ENCODE measurements around the gene FHOD3. TPM values are rescaled to one million over a fixed set of nuclear protein-coding genes. Genes with fewer than 3 reads are reported as not detected.
A peak's percentile ranks its signal among the peaks of the same experiment; 100 is the strongest.

The FHOD3 gene
- total and polyA plus RNA-seq, 2 experiments from 2014 or later = 2.7 to 8.7 TPM

- no peak overlapping the region for H3K4me2 ChIP-seq
- Mint-ChIP-seq H3K4me3 (no peak overlapping the region), H3K4me1 (no peaks in the 10 kb centered on the region), H3K27me3 (ENCODE audit: insufficient read depth, low read depth, poor library complexity) (no peaks in the 10 kb centered on the region), H3K36me3 (ENCODE audit: low read depth) (peaks cover 10% of the 10 kb centered on the region), H3K27ac (no peak overlapping the region), H3K9me3 (peaks cover 8% of the 10 kb centered on the region)
- no peak overlapping the region for H3K4me3 ChIP-seq
- DNase-seq (ENCODE audit: low spot score) (no peak), ATAC-seq (no peak)
- no peaks in the 10 kb centered on the region for H3K4me1 ChIP-seq (ENCODE audit: insufficient read depth)
- H3K79me2 ChIP-seq (replicated peaks; ENCODE audit: insufficient read depth) = no peaks in the 10 kb centered on the region
- no peak overlapping the region for H3K27ac ChIP-seq (ENCODE audit: low read depth)
- no peaks in the 10 kb centered on the region for H3F3A ChIP-seq (replicated peaks; ENCODE audit: low read depth)
- TF ChIP-seq STAT1 (IDR thresholded peaks at IDR 0.05; ENCODE audit: unreplicated experiment) (no peak), CTCF (conservative IDR thresholded peaks at IDR 0.05; ENCODE audit: low read depth in 2 of 2) (no peak), ETS1 (IDR thresholded peaks at IDR 0.05) (no peak), POLR2AphosphoS5 (IDR thresholded peaks at IDR 0.05; ENCODE audit: low read depth) (no peak), EZH2phosphoT487 (IDR thresholded peaks at IDR 0.05; ENCODE audit: unreplicated experiment) (no peak), ZNF114 (CRISPR knock-in tag; IDR thresholded peaks at IDR 0.05) (no peak), EZH2 (IDR thresholded peaks at IDR 0.05; ENCODE audit: low read depth, unreplicated experiment) (no peak)
- no peak overlapping the region for H2AFZ ChIP-seq
- H3K9me2 ChIP-seq (ENCODE audit: insufficient read depth) = no peaks in the 10 kb centered on the region; the same call in 1 of the 2 replicates
- no peaks in the 10 kb centered on the region for H3K27me3 ChIP-seq (ENCODE audit: insufficient read depth)
- no peaks in the 10 kb centered on the region; the same call in 1 of the 2 replicates for H4K20me1 ChIP-seq (replicated peaks; ENCODE audit: insufficient read depth)
- H3K36me3 ChIP-seq (ENCODE audit: insufficient read depth) = peaks cover 5% of the 10 kb centered on the region; the same call in 1 of the 2 replicates
Observed at GRCh38 chr18:36685580-36685979, 388.1 kb downstream of the FHOD3 start.

GRCh38 chr18:36688020-36688965 lies 390.8 kb downstream of the FHOD3 start:
- Mint-ChIP-seq H3K36me3 (ENCODE audit: low read depth) (peaks cover 9% of the 10 kb centered on the region), H3K9me3 (peaks cover 8% of the 10 kb centered on the region), H3K4me3 (no peak overlapping the region), H3K27ac (no peak overlapping the region), H3K4me1 (0 out of 3 replicates have a peak, but pooled peaks cover 2% of the 10 kb centered on the region), H3K27me3 (ENCODE audit: insufficient read depth, low read depth, poor library complexity) (peaks cover 1% of the 10 kb centered on the region)
- Histone ChIP-seq H3K4me2 (no peak overlapping the region), H3K4me3 (no peak overlapping the region), H3K27ac (ENCODE audit: low read depth) (no peak overlapping the region), H3K27me3 (ENCODE audit: insufficient read depth) (no peaks in the 10 kb centered on the region), H3K36me3 (ENCODE audit: insufficient read depth) (peaks cover 5% of the 10 kb centered on the region; the same call in 1 of the 2 replicates), H2AFZ (no peak overlapping the region), H3K79me2 (replicated peaks; ENCODE audit: insufficient read depth) (no peaks in the 10 kb centered on the region), H3F3A (replicated peaks; ENCODE audit: low read depth) (no peaks in the 10 kb centered on the region), H3K9me2 (ENCODE audit: insufficient read depth) (no peaks in the 10 kb centered on the region; the same call in 1 of the 2 replicates), H3K4me1 (ENCODE audit: insufficient read depth) (no peaks in the 10 kb centered on the region), H4K20me1 (replicated peaks; ENCODE audit: insufficient read depth) (no peaks in the 10 kb centered on the region; the same call in 1 of the 2 replicates)
- DNase-seq (ENCODE audit: low spot score) (peak; percentile 75), ATAC-seq (peak; percentile 62)
- TF ChIP-seq JUNB (IDR thresholded peaks at IDR 0.05; ENCODE audit: unreplicated experiment) = no peak
- TF ChIP-seq CTCF (conservative IDR thresholded peaks at IDR 0.05; ENCODE audit: low read depth in 2 of 2) = peak; percentile 85 to 90
